ENCODE results near the gene INTS11.

GRCh38 chr1:1356796-1357401 is 32.4 kb upstream of the INTS11 start:
- no peak for TF ChIP-seq CTCF (optimal IDR thresholded peaks at IDR 0.05 in 1 of 3, IDR thresholded peaks at IDR 0.05 in 1 of 3, conservative IDR thresholded peaks at IDR 0.05 in 1 of 3; ENCODE audit: extremely low read depth in 1 of 3, insufficient read depth in 2 of 3, low read length in 3 of 3)
- TF ChIP-seq EZH2 (IDR thresholded peaks at IDR 0.05; ENCODE audit: low read length): no peak
